ENCODE results near the gene NKPD1.
A peak's percentile ranks its signal among the peaks of the same experiment; 100 is the strongest.

Gene NKPD1

GRCh38 chr19:45118106-45118505, 42.7 kb downstream of the NKPD1 start:
- no peak for DNase-seq
- no peak overlapping the region for H2AFZ ChIP-seq (ENCODE audit: low read length)
- H3K27me3 ChIP-seq (replicated peaks; ENCODE audit: insufficient read depth, low read length) = no peaks in the 10 kb centered on the region
- no peaks in the 10 kb centered on the region for H3K9me3 ChIP-seq (replicated peaks; ENCODE audit: insufficient read depth, low read length)
- no peaks in the 10 kb centered on the region for H3K36me3 ChIP-seq (replicated peaks; ENCODE audit: insufficient read depth, low read length)
- H3F3A ChIP-seq (ENCODE audit: insufficient read depth, low read length) = peaks cover 30% of the 10 kb centered on the region
- peaks cover 28% of the 10 kb centered on the region for H3K4me1 ChIP-seq (ENCODE audit: low read length)
- TF ChIP-seq EZH2 (optimal IDR thresholded peaks at IDR 0.05; ENCODE audit: low read depth, low read length) = no peak
- TF ChIP-seq CTCF (IDR thresholded peaks at IDR 0.05; ENCODE audit: low read length) = no peak
- no peak for TF ChIP-seq EZH2phosphoT487 (IDR thresholded peaks at IDR 0.05; ENCODE audit: low read length)
- H3K4me2 ChIP-seq (ENCODE audit: low read depth, low read length) = peak overlapping the region; percentile 75
- peak overlapping the region; percentile 53 for H3K9ac ChIP-seq (ENCODE audit: low read length)
- peaks cover 2% of the 10 kb centered on the region for H4K20me1 ChIP-seq (ENCODE audit: insufficient read depth, low read length)
- peak overlapping the region; percentile 88 for H3K27ac ChIP-seq (ENCODE audit: low read length)
- no peaks in the 10 kb centered on the region for H3K9me2 ChIP-seq (replicated peaks; ENCODE audit: insufficient read depth, low read length)
- peak overlapping the region; percentile 15; the same call in 1 of the 2 replicates for H3K4me3 ChIP-seq (ENCODE audit: low read length)
- peaks cover 87% of the 10 kb centered on the region for H3K79me2 ChIP-seq (ENCODE audit: low read length)

DNA sequence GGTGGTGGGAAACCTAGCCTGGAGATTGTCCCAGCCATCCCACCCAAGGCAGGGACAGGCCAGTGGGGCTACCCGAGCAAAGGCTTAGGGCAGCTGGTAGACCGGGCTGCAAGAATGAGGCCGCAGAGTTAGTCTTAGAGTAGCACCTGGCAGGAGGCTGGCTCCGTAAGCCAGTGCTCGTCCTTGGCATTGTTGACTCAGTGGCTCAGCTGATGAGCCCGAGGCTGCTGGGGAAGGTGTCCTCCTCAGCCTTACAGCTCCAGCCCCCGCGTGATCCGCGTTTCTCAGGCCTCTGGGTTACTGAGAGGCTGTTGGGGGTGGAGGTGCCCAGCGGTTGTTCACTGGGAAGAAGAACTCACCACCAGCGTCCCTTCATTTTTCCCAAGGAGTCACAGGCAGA, 43.1 kb downstream of the NKPD1 start:
- H3K27ac ChIP-seq (ENCODE audit: low read length) = peak overlapping the region; percentile 88

GRCh38 chr19:45117167-45117594, 43.6 kb downstream of the NKPD1 start:
- Histone ChIP-seq H3K79me2 (ENCODE audit: low read length) (peaks cover 87% of the 10 kb centered on the region), H3K4me2 (ENCODE audit: low read depth, low read length) (peak overlapping the region; percentile 75), H3K4me1 (ENCODE audit: low read length) (peaks cover 28% of the 10 kb centered on the region), H3F3A (ENCODE audit: insufficient read depth, low read length) (peaks cover 30% of the 10 kb centered on the region), H2AFZ (ENCODE audit: low read length) (no peak overlapping the region), H3K36me3 (replicated peaks; ENCODE audit: insufficient read depth, low read length) (no peaks in the 10 kb centered on the region), H3K27me3 (replicated peaks; ENCODE audit: insufficient read depth, low read length) (no peaks in the 10 kb centered on the region), H3K9me2 (replicated peaks; ENCODE audit: insufficient read depth, low read length) (no peaks in the 10 kb centered on the region), H3K9me3 (replicated peaks; ENCODE audit: insufficient read depth, low read length) (no peaks in the 10 kb centered on the region), H3K4me3 (ENCODE audit: low read length) (no peak overlapping the region), H3K9ac (ENCODE audit: low read length) (no peak overlapping the region), H3K27ac (ENCODE audit: low read length) (peak overlapping the region; percentile 88), H4K20me1 (ENCODE audit: insufficient read depth, low read length) (peaks cover 2% of the 10 kb centered on the region)
- peak; percentile 85 for DNase-seq
- TF ChIP-seq EZH2 (optimal IDR thresholded peaks at IDR 0.05; ENCODE audit: low read depth, low read length) (no peak), CTCF (IDR thresholded peaks at IDR 0.05; ENCODE audit: low read length) (no peak), EZH2phosphoT487 (IDR thresholded peaks at IDR 0.05; ENCODE audit: low read length) (no peak)

More for the DNA sequence above, 43.1 kb downstream of the NKPD1 start:
- Histone ChIP-seq H3K79me2 (ENCODE audit: low read length) (peaks cover 87% of the 10 kb centered on the region), H3K9ac (ENCODE audit: low read length) (no peak overlapping the region), H3K4me1 (ENCODE audit: low read length) (peaks cover 28% of the 10 kb centered on the region), H3K4me3 (ENCODE audit: low read length) (no peak overlapping the region), H3K27me3 (replicated peaks; ENCODE audit: insufficient read depth, low read length) (no peaks in the 10 kb centered on the region), H3K9me2 (replicated peaks; ENCODE audit: insufficient read depth, low read length) (no peaks in the 10 kb centered on the region), H3K36me3 (replicated peaks; ENCODE audit: insufficient read depth, low read length) (no peaks in the 10 kb centered on the region), H4K20me1 (ENCODE audit: insufficient read depth, low read length) (peaks cover 2% of the 10 kb centered on the region), H3K9me3 (replicated peaks; ENCODE audit: insufficient read depth, low read length) (no peaks in the 10 kb centered on the region), H3K4me2 (ENCODE audit: low read depth, low read length) (peak overlapping the region; percentile 75), H2AFZ (ENCODE audit: low read length) (no peak overlapping the region), H3F3A (ENCODE audit: insufficient read depth, low read length) (peaks cover 30% of the 10 kb centered on the region)
- TF ChIP-seq EZH2 (optimal IDR thresholded peaks at IDR 0.05; ENCODE audit: low read depth, low read length) (no peak), EZH2phosphoT487 (IDR thresholded peaks at IDR 0.05; ENCODE audit: low read length) (no peak), CTCF (IDR thresholded peaks at IDR 0.05; ENCODE audit: low read length) (no peak)
- DNase-seq = no peak

Measured in MM.1S (cell line).